ENCODE measurements around the gene CUL4A. TPM values are rescaled to one million over a fixed set of nuclear protein-coding genes. Genes with fewer than 3 reads are reported as not detected.

The CUL4A gene
- total RNA-seq, 4 donors from 2014 or later = 104 to 144 (median 107) TPM

- 26 to 86% methylated on average over 2 to 7 of the region's 25 CpGs for WGBS, 2 donors (ENCODE audit: low coverage in 1 of 2)
- Histone ChIP-seq H3K4me3 (no peak overlapping the region), H3K9me3 (peaks cover 0 to 5% (median 0%) of the 10 kb centered on the region in 3 donors), H3K36me3 (no peaks in the 10 kb centered on the region), H3K4me1 (no peaks in the 10 kb centered on the region), H3K27ac (no peak overlapping the region), H3K27me3 (peaks cover 46% of the 10 kb centered on the region)
- ATAC-seq = no peak
- TF ChIP-seq POLR2A (IDR thresholded peaks at IDR 0.05) = no peak
- no peak for TF ChIP-seq EP300 (IDR thresholded peaks at IDR 0.05)
- no peak for TF ChIP-seq CTCF (IDR thresholded peaks at IDR 0.05)
- TF ChIP-seq POLR2AphosphoS5 (IDR thresholded peaks at IDR 0.05) = no peak
These were observed 46.4 kb upstream of the CUL4A start for GRCh38 chr13:113162783-113163685.

DNA sequence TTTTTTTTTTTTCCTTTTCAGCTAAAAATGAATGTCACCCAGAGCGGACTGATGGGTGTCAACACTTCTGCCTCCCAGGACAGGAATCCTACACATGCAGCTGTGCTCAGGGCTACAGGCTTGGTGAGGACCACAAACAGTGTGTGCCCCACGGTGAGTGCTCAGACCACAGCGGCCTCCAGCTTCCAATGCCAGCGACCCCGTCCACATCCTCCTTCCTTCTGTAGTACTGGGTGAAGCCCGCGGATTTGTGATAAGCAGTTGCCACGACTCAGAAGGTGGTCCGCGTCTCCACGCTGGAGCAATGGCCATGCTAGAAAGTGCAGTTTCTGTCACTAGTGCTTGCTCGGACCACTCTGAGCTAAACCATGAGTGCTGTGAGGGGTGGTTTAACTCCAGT is 44.9 kb upstream of the CUL4A start:
- WGBS, 2 donors (ENCODE audit: low coverage in 1 of 2) = 63 to 78% methylated on average over 9 to 11 of the region's 12 CpGs

GRCh38 chr13:113166266-113166665 is 43.1 kb upstream of the CUL4A start:
- H3K27me3 ChIP-seq = peaks cover 16% of the 10 kb centered on the region
- no peak for ATAC-seq
- H3K27ac ChIP-seq = no peak overlapping the region
- no peak overlapping the region for H3K4me3 ChIP-seq
- WGBS, 2 donors (ENCODE audit: low coverage in 1 of 2) = 60 to 86% methylated on average over 1 to 6 of the region's 10 CpGs
- peaks cover 0 to 21% of the 10 kb centered on the region in 2 donors for H3K36me3 ChIP-seq
- no peaks in the 10 kb centered on the region for H3K4me1 ChIP-seq
- peaks cover 0 to 5% (median 0%) of the 10 kb centered on the region in 3 donors for H3K9me3 ChIP-seq
- TF ChIP-seq CTCF (IDR thresholded peaks at IDR 0.05) (no peak), POLR2A (IDR thresholded peaks at IDR 0.05) (no peak), POLR2AphosphoS5 (IDR thresholded peaks at IDR 0.05) (no peak)

More for the DNA sequence above, 44.9 kb upstream of the CUL4A start:
- TF ChIP-seq POLR2A (IDR thresholded peaks at IDR 0.05) (no peak), POLR2AphosphoS5 (IDR thresholded peaks at IDR 0.05) (no peak)
- no peak for ATAC-seq
- H3K36me3 ChIP-seq = peaks cover 0 to 3% of the 10 kb centered on the region in 2 donors
- no peaks in the 10 kb centered on the region for H3K4me1 ChIP-seq
- no peak overlapping the region for H3K27ac ChIP-seq
- H3K9me3 ChIP-seq = peaks cover 0 to 5% (median 0%) of the 10 kb centered on the region in 3 donors
- H3K4me3 ChIP-seq = no peak overlapping the region
- H3K27me3 ChIP-seq = peaks cover 33% of the 10 kb centered on the region

DNA sequence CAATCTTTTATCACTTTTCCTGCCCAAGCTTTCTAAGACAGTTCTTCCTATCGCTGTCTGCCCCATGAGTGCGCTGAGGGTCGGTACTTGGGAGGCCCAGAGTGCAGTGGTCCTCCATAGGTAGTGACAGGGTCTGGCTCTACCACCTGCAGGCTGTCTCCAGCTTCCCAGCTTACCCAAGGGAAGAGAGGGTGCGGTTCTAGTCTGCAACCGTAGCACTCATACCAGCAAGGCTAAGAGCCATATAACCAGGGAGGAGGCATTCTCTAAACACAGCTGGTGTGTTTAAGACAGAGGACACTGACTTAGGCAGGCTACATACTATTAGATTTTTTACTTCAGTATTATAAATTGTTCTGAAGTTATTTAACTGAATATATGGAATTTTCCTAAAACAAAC is 42.7 kb upstream of the CUL4A start:
- no peak overlapping the region for H3K27ac ChIP-seq
- peaks cover 0 to 25% of the 10 kb centered on the region in 2 donors for H3K36me3 ChIP-seq
- peaks cover 0 to 5% (median 0%) of the 10 kb centered on the region in 3 donors for H3K9me3 ChIP-seq
- H3K27me3 ChIP-seq = peaks cover 12% of the 10 kb centered on the region
- TF ChIP-seq POLR2AphosphoS5 (IDR thresholded peaks at IDR 0.05) = no peak
- no peak for TF ChIP-seq EP300 (IDR thresholded peaks at IDR 0.05)
- no peak for TF ChIP-seq CTCF (IDR thresholded peaks at IDR 0.05)
- no peak for TF ChIP-seq POLR2A (IDR thresholded peaks at IDR 0.05)
- H3K4me1 ChIP-seq = no peaks in the 10 kb centered on the region
- 67 to 83% methylated on average over 2 of the region's 5 CpGs for WGBS, 2 donors (ENCODE audit: low coverage in 1 of 2)
- ATAC-seq = no peak
- no peak overlapping the region for H3K4me3 ChIP-seq

DNA sequence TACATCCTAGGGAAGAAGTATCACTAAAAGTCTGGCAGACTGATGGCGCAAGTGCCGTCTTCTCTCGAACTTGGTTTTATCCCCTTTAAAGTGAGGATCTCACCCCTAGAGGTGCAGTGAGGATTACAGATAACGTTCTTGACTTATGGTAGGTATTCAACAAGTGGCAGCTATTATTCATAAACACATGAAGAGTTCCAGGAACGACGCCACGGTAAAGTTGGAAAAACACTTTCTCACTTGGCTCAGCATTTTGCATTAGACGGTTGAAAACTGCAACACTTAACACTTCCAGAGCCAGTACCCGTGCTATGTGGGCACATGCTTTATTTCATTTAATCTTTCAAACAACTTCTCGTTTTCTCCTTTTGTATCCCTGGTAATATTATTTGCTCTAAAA is 42.3 kb upstream of the CUL4A start:
- 73 to 85% methylated on average over 7 to 10 of the region's 10 CpGs for WGBS, 2 donors (ENCODE audit: low coverage in 1 of 2)
- Histone ChIP-seq H3K4me1 (no peaks in the 10 kb centered on the region), H3K4me3 (no peak overlapping the region), H3K36me3 (peaks cover 0 to 30% of the 10 kb centered on the region in 2 donors), H3K27me3 (peaks cover 12% of the 10 kb centered on the region), H3K27ac (no peak overlapping the region), H3K9me3 (peaks cover 0 to 5% (median 0%) of the 10 kb centered on the region in 3 donors)
- TF ChIP-seq CTCF (IDR thresholded peaks at IDR 0.05) = no peak
- no peak for TF ChIP-seq POLR2A (IDR thresholded peaks at IDR 0.05)
- no peak for TF ChIP-seq EP300 (IDR thresholded peaks at IDR 0.05)
- TF ChIP-seq POLR2AphosphoS5 (IDR thresholded peaks at IDR 0.05) = no peak
- no peak for ATAC-seq
